ENCODE results near the gene FREM2.

DNA sequence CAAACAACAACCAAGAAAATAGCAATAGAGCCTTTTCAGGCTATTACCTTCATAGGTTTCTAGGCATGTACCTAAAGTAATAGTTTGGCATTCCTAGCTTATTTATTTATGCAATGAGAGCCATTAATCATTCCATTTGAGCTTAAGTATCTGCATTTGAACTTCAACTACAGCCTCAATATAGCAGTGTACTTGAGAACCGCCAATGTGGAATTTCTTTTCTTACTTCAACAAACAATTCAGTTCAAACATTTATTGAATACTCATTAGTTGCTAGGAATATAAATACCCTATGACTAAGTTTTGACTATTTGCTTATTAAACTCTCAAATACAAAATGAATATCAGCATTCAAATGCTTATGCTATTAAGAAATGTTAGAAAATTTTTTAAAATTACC lies 38.0 kb upstream of the FREM2 start:
- no peak for TF ChIP-seq CTCF (IDR thresholded peaks at IDR 0.05)
- no peak for TF ChIP-seq YY1 (IDR thresholded peaks at IDR 0.05; ENCODE audit: low read depth)
- TF ChIP-seq MEF2A (IDR thresholded peaks at IDR 0.05; ENCODE audit: borderline replicate concordance, low read depth): no peak
- TF ChIP-seq CHD2 (IDR thresholded peaks at IDR 0.05; ENCODE audit: low read length, partially characterized antibody): no peak
- TF ChIP-seq JUND (IDR thresholded peaks at IDR 0.05): no peak
- no peak for TF ChIP-seq RFX5 (IDR thresholded peaks at IDR 0.05; ENCODE audit: low read length)
- TF ChIP-seq RAD21 (IDR thresholded peaks at IDR 0.05; ENCODE audit: low read length): no peak
- no peak for TF ChIP-seq TAF1 (IDR thresholded peaks at IDR 0.05; ENCODE audit: borderline replicate concordance, low read depth, low read length)
- TF ChIP-seq TCF12 (IDR thresholded peaks at IDR 0.05): no peak
- no peak for TF ChIP-seq RXRA (IDR thresholded peaks at IDR 0.05; ENCODE audit: borderline replicate concordance, low read depth)
- no peak for TF ChIP-seq USF2 (IDR thresholded peaks at IDR 0.05; ENCODE audit: borderline replicate concordance, low read depth, low read length)
- TF ChIP-seq, protein P1, sequence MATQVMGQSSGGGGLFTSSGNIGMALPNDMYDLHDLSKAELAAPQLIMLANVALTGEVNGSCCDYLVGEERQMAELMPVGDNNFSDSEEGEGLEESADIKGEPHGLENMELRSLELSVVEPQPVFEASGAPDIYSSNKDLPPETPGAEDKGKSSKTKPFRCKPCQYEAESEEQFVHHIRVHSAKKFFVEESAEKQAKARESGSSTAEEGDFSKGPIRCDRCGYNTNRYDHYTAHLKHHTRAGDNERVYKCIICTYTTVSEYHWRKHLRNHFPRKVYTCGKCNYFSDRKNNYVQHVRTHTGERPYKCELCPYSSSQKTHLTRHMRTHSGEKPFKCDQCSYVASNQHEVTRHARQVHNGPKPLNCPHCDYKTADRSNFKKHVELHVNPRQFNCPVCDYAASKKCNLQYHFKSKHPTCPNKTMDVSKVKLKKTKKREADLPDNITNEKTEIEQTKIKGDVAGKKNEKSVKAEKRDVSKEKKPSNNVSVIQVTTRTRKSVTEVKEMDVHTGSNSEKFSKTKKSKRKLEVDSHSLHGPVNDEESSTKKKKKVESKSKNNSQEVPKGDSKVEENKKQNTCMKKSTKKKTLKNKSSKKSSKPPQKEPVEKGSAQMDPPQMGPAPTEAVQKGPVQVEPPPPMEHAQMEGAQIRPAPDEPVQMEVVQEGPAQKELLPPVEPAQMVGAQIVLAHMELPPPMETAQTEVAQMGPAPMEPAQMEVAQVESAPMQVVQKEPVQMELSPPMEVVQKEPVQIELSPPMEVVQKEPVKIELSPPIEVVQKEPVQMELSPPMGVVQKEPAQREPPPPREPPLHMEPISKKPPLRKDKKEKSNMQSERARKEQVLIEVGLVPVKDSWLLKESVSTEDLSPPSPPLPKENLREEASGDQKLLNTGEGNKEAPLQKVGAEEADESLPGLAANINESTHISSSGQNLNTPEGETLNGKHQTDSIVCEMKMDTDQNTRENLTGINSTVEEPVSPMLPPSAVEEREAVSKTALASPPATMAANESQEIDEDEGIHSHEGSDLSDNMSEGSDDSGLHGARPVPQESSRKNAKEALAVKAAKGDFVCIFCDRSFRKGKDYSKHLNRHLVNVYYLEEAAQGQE (IDR thresholded peaks at IDR 0.05; ENCODE audit: low read depth, low read length): no peak
- TF ChIP-seq MAX (IDR thresholded peaks at IDR 0.05; ENCODE audit: low read depth): no peak
- no peak for TF ChIP-seq PBX3 (IDR thresholded peaks at IDR 0.05)
